IPS-18c (cell line): ENCODE data around the gene UXS1.

Source experiments
- H3K4me3 ChIP-seq: 2 replicates; pipeline ENCODE4 v1.7.0; 2013; ENCODE audit warnings: low read depth, mild to moderate bottlenecking, low read length, moderate library complexity; ENCODE audit not compliant: insufficient read depth
- H3K9me3 ChIP-seq: one replicate; pipeline ENCODE4 v1.6.1; 2013; ENCODE audit warnings: mild to moderate bottlenecking, low read length, moderate library complexity; ENCODE audit not compliant: control insufficient read depth, insufficient read depth

UXS1 gene

DNA sequence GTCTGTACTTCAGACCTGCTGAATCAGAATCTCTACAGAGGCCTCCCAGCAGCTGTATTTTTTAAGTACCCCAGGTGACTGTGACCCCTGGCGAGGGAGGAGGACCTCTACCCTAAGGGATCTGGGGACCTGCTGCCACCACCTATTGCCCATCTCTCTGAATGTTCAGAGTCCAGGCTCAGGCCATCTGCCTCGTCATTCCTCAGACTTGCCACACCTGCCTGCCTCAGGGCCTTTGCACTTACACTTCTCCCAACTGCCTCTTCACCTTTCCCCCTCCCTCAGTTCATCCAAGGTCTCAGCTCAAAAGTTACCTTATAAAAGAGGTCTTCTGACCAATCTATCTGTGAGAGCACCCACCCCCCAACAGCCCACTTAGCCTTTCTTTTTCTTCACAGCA, 21.5 kb downstream of the UXS1 start:
- H3K9me3 ChIP-seq: peaks cover 2% of the 10 kb centered on the region

DNA sequence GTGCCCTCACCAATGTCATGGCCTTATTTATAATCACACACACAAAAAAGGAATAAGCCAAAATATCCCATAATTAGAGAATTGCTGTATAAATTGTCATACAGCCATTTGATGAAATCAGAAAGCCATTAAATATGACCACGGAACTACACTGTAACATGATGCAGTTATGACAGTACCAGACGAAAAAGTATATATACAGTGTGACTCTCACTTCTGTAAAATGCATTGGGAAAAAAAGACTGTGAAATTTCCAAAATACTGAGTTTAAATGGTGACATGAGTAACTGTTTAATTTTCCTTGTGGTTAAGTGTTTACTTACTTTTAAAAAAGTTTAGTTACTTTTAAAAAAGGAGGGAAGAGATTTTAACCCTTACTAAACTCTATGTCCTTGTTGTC, 25.4 kb downstream of the UXS1 start:
- H3K9me3 ChIP-seq: peaks cover 2% of the 10 kb centered on the region
- no peak overlapping the region for H3K4me3 ChIP-seq

More for the DNA sequence above, 21.5 kb downstream of the UXS1 start:
- H3K4me3 ChIP-seq: no peak overlapping the region

DNA sequence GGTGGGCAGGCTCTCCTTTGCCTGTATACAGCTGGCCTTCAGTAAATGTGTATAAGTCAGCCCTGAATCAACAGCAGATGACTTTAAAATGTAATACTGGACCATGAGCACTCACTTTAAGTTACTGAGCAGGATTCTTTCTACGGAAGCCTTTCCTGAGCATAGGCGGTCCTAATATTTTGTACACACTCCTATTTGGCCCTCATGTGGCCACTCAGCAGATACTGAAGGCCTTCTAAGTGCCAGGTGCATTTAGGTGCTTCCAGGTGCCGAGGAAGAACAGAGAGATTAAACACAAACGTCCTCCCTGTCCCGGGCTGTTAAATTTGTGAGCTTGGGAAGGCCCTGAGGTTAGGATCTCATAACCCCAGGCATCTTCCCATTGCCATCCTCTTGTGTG, 27.0 kb downstream of the UXS1 start:
- Histone ChIP-seq H3K4me3 (no peak overlapping the region), H3K9me3 (no peaks in the 10 kb centered on the region)

DNA sequence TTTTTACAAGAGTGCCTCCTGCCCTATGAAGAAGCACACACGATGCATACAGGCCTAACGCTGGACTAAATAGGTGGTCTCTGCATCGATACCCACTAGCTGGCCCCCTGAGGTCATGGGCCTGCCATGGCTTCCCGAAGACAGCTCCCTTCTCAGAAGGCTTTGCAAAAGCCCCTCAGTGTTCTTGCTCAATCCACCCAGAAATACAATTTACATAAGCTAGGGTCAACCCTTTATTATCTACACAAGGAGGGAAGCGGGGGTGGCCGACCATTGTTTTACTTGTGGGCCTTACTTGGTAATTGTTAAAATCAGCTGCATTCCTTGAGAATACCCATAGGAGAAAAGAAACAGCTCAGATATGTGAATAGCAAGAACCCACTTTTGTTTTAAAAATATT, 28.5 kb downstream of the UXS1 start:
- no peaks in the 10 kb centered on the region for H3K9me3 ChIP-seq
- H3K4me3 ChIP-seq: no peak overlapping the region

DNA sequence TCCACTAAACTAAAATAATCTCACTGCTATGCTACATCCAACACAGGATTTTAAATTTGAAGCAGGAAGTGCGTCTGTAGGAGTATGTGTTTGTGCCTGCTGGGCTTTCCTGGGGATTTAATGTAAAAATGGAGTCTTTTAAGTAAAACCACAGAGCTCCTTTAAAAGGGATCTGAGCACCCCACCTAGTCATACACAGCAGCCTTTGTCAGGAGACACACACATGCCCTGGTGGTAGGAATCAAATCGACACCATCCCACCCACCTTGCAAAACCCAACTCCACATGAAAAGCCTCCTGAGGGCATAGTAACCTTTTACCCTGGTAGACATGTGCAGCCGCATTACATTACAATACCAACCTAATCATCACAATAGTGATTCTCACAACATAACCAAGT, 29.1 kb downstream of the UXS1 start:
- Histone ChIP-seq H3K9me3 (no peaks in the 10 kb centered on the region), H3K4me3 (no peak overlapping the region)

DNA sequence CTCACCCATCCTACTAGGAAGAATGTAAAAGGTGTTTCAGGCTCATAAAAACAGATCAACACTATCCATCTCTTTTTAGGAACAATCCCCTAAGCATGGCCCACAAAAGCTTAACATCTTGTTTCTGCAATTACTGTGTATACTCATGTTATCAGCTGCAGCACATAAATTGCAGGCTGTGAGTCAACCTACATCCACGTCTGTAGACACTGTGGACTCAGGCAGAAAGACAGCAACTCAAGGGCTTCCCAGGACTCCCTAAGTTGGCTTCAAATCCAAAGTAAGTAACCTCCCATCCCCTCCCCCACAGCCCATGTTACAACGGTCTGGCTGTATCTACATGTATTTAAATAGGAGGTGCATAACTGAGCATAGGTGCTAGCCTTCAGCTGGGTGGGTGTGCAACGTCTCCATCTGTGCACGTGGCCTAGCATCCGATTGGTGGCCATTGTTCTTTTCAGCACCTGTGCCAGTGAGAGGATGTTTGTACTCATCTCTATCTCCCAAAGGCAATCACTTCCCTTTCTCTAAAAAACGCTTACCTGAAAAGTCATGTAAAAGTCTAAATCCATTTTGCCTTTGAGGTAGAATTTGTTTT, 30.1 kb downstream of the UXS1 start:
- Histone ChIP-seq H3K9me3 (no peaks in the 10 kb centered on the region), H3K4me3 (no peak overlapping the region)

DNA sequence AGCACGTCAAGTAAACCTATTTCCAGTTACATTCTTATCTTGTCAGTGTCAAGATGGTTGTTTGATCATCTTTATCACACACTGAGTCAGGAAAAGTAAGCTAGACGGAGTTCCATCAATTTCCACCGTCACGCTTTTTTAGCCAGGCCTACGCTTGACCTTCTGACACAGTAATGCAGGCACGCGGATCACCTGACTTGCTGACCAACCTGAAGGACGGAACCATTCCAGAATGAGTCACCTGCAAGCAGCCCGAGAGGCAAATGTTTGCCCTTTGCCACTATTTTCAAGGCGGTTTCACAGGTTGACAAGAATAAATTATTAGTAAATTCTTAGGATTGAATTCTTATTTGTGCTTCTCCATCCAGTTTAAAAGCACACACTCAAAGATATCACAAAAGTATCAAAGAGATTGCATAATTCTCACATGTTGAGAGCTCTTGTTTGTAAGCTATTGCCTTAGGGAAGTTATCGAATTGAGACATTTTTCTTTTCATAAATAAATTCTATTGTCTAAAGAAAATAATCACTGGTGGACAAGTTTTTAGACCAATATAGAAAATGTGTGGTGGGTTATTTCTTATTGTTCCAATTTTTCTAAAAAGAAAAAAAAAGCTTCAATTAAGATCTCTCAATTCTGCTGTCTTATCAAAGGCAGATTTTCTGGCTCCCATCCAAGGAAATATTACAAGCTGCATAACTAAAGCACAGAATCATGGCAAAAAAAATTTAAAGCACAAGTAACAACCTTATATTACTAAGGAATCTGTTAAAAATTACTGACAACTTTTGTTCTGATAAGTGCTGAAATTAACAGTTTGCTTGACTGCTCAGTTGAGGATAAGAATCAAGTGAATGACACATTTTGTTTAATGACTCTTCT, 31.9 kb downstream of the UXS1 start:
- Histone ChIP-seq H3K4me3 (no peak overlapping the region), H3K9me3 (no peaks in the 10 kb centered on the region)

DNA sequence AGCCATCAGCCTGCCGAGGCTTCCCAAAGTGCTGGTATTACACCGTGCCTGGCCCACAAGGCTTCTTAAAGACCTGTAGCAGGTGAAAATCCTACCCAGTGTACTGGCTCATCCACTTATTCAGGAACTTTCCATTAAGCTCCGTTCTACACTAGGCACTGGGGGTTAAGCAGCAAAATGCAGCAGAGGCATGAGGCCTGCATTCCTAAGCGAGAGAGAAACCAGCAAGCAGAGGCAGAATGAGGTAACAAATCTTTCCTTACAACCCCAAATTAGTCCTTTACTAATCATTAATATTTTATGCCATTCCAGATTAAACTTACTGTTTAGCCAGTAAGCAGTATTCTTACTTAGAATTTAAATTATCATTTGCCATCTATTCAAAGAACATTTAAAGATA, 32.8 kb downstream of the UXS1 start:
- H3K9me3 ChIP-seq: no peaks in the 10 kb centered on the region
- no peak overlapping the region for H3K4me3 ChIP-seq

DNA sequence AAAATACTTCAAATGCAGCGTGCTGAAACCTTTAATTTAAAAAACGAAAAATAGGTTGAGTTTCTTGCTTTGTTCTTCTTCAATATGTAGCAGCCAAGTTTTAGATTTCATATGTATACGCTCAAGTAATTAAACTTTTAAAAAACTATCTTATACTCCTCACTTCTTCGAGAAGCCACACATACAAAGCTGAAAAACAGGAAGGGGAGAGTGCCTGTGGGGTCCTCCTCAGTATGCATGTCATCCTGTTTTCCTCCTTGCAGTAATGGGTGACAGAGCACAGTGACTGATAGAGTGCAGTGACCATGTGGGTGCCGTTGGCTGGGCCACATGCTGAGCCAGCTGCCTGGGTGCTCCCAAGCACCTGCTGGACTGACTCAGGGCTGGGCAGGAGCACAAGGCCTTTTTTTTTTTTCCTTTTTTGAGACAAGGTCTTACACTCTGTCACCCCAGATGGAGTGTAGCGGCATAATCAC, 33.3 kb downstream of the UXS1 start:
- no peaks in the 10 kb centered on the region for H3K9me3 ChIP-seq
- H3K4me3 ChIP-seq: no peak overlapping the region

DNA sequence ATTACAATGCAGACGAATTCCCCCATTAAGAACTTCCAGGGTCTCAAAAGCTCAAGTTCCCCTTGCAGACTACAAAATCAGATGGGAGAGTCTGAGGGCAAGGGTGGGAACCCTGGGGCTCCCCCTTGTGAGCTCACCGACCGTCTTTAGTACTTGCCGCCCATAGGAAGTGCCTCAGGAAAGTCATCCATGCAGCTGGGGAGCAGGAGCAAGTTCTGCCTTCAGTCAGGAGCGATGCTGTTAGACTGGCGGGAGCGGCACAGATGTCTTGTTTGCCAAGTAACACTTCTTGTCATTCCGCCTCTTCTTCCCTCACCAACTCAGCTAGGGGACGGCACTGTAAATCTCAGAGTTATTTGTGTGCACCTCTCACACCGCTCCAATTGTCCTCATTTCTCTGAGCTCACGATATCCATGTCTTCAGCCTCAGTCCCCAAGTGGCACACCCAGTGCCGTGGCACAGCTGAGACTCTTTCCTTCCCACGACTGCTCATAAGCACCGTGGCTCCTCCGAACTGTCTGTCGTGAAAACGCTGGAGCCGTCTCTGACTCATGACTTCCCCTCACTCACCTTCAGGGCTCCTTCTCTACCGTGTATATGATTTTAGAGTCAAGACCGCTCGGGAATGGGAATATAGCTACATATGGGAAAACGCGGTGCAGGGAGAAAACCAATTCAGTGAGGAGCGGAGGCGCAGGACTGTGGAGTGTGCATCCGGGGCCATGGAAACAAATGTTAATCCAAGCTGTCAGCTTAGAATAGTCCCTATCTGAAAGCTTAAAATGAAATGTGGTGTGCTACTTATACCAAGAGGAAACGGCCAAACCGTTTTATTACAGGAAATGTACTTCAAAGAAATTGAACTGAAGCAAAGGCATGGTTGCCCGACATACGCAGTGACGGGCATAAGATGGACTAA, 34.0 kb downstream of the UXS1 start:
- Histone ChIP-seq H3K4me3 (no peak overlapping the region), H3K9me3 (no peaks in the 10 kb centered on the region)

DNA sequence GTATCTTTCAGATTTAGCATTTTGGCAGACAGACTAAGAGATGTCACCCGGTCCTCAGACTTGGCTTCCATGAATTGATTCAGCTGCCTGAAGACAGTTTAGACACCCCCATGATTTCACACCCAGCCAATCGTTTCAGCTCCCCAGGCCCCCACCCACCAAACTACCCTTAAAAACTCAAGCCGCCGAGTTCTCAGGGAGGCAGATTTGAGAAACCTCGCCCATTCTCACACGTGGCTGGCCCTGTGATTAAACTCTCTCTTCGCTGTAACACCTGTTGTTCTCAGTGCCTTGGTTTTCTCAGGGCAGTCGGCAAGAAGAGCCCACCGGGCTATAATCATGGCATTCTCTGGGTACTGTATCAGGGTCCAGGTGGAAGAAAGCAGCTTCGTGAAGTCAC, 35.2 kb downstream of the UXS1 start:
- no peak overlapping the region for H3K4me3 ChIP-seq
- H3K9me3 ChIP-seq: no peaks in the 10 kb centered on the region

DNA sequence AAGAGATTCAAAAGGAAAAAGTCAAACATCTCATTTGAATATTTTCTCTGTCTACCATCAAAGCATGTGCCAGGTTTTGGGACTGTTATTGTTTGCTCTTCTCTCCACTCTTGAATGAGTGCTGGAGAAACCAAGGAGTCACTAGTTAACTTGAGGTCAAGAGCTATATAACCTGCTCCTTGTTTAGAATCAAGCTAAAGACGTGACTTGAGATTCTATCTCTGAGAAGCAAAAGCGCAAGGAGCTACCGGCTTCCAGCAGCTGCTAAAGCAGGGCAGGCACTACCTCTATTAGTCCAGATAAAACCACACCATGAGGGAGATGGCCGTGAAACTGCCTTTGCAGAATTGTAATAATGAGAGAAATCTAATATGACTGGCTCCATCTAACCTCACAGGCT, 36.0 kb downstream of the UXS1 start:
- Histone ChIP-seq H3K9me3 (no peaks in the 10 kb centered on the region), H3K4me3 (no peak overlapping the region)

DNA sequence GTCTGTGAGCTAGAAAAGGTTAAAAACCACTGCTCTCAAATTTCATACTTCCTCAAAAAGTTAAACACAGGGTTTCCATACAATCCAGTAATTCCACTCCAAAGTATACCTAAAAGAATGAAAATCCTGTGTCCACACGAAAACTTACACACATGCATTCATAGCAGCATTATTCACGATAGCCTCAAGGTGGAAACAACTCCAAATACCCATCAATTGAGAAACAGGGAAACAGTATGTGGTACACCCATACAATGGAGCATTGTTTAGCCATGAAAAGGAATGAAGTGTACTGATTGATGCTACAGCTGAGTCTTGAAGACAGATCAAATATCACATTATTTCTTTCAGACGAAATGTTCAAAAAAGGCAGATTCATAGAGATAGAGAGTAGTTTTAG, 36.7 kb downstream of the UXS1 start:
- H3K9me3 ChIP-seq: no peaks in the 10 kb centered on the region
- no peak overlapping the region for H3K4me3 ChIP-seq

DNA sequence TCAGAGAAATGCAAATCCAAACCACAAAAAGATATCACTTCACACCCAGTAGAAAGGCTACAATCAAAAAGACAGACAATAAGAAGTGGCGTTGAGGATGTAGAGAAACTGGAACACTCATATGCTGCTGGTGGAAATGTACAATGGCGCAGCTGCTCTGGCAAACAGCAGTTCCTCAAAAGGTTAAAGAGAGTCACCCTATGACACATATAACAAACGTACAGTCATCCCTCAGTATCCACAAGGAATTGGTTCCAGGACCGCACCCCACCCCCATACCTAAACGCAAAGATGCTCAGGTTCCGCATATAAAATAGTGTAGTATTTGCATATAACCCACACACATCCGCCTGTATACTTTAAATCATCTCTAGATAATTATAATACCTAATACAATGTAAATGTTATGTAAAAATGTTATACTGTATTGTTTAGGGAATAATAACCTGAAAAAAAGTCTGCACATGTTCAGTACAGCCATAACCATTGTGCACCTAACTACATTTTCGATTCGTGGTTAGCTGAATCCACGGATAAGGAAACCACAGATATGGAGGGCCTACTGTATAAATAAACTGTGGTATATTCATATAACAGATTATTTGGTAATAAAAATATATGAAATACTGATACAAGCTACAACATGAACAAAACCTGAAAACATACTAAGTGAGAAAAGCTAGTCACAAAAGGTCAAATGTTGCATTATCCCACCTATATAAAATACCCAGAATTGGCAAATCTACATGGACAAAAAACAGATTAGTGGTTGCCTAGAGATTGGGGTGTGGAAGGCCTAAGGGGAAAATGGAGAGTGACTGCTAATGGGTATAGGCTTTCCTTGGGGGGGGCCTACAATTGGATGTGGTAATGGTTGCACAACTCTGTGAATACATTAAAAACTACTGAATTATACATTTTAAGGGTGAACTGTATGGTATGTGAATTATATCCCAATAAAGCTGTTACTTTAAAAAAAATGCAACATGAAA, 37.5 kb downstream of the UXS1 start:
- no peak overlapping the region for H3K4me3 ChIP-seq
- no peaks in the 10 kb centered on the region for H3K9me3 ChIP-seq

DNA sequence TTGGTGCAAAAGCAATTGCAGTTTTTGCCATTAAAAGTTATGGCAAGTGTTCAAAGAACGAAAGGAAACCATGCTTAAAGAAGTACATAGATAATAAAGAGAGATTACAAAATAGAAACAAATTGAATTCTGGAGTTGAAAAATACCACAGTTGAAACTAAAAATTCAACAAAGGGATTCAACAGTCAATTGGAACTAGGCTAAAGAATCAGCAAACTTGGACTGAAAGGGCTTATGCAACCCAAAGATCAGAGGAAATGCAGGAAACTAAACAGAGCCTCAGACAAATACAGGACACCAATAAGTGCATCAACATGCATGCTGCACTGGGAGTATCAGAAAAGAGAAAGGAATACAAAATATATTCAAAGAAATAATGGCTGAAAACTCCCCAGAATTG, 40.3 kb downstream of the UXS1 start:
- no peaks in the 10 kb centered on the region for H3K9me3 ChIP-seq
- H3K4me3 ChIP-seq: no peak overlapping the region

DNA sequence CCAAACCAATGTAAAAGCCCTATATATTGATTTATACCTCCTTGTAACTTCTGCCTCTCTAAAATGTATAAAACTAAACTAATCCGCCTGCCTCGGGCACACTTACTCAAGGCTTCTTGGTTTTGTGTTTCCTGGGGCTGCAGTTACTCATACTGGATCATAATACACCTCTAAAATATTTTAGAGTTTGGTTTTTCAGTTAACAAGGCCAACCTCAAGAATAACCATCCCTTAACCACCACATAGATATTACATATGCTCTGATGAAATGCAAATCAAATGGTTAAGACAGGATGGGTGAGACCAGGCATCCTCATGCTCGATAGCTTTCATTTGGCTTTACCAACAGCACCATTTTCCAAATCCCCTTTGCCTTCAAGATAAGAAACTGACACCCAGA, 46.4 kb downstream of the UXS1 start:
- no peak overlapping the region for H3K4me3 ChIP-seq
- no peaks in the 10 kb centered on the region for H3K9me3 ChIP-seq

DNA sequence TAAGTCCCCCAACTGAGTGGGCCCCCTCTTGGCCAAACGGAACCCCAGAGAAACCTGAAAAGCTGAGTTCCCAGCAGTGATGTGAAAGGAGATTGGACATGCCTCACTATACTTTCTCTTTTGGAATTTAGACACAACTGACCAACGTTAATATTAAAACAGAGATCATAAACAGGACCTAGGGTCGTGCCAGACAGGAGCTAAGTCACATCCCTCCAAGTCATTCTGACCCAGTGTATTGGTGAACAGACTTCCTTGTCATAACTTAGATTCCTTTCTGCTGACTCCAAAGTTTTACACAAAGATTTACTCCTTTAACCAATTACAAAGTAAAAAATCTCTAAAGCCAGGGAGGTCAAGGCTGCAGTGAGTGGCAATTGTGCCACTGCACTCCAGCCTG, 46.9 kb downstream of the UXS1 start:
- H3K9me3 ChIP-seq: no peaks in the 10 kb centered on the region
- no peak overlapping the region for H3K4me3 ChIP-seq
